Lung (tissue), 12 donors: ENCODE data around the gene FOXA2. TPM values are rescaled to one million over a fixed set of nuclear protein-coding genes. Genes with fewer than 3 reads are reported as not detected.

Experiments
- ATAC-seq: fragments of 200-7000 bp; cut with Tn5 transposase; one replicate; pipeline ENCODE4 v1.9.1; 2020; ENCODE audit warnings: moderate number of reproducible peaks; ENCODE audit not compliant: insufficient read depth, low FRiP score
- DNase-seq, 3 donors: peaks; one replicate each; pipeline ENCODE4 v3.0.0-alpha.2; 2013 to 2017
- H3K27ac ChIP-seq, 2 donors: one replicate each; pipeline ENCODE4 v1.5.1; 2013; ENCODE audit warnings: mild to moderate bottlenecking in 2 of 2, moderate library complexity in 2 of 2, control low read depth in 1 of 2, inconsistent platforms in 1 of 2, low read depth in 1 of 2, low read length in 1 of 2
- H3K27me3 ChIP-seq, 3 donors: one replicate each; pipeline ENCODE4 v1.5.1; 2013; ENCODE audit warnings: low read length in 2 of 3; ENCODE audit not compliant: control insufficient read depth in 3 of 3, insufficient read depth in 3 of 3
- H3K36me3 ChIP-seq, 4 donors: one replicate each; pipeline ENCODE4 v1.5.1; 2013; ENCODE audit warnings: low read length in 4 of 4, mild to moderate bottlenecking in 1 of 4, moderate library complexity in 1 of 4; ENCODE audit not compliant: control insufficient read depth in 4 of 4, insufficient read depth in 4 of 4
- H3K4me1 ChIP-seq, 5 donors: one replicate each; pipeline ENCODE4 v1.5.1; 2013; ENCODE audit warnings: low read length in 5 of 5, mild to moderate bottlenecking in 2 of 5, moderate library complexity in 1 of 5; ENCODE audit not compliant: control insufficient read depth in 5 of 5, insufficient read depth in 5 of 5
- H3K4me3 ChIP-seq: one replicate; pipeline ENCODE4 v1.5.1; 2013; ENCODE audit warnings: mild to moderate bottlenecking, control low read depth, moderate library complexity
- H3K9ac ChIP-seq, 2 donors: one replicate each; pipeline ENCODE4 v1.5.1; 2013; ENCODE audit warnings: low read length in 2 of 2, control low read depth in 1 of 2; ENCODE audit not compliant: insufficient read depth in 1 of 2
- H3K9me3 ChIP-seq, 4 donors: one replicate each; pipeline ENCODE4 v1.5.1; 2013; ENCODE audit warnings: low read length in 3 of 4, mild to moderate bottlenecking in 1 of 4, moderate library complexity in 1 of 4; ENCODE audit not compliant: control insufficient read depth in 4 of 4, insufficient read depth in 3 of 4
- CTCF ChIP-seq: IDR thresholded peaks from 2 replicates; pipeline ENCODE4 v1.5.1; 2012; ENCODE audit warnings: mild to moderate bottlenecking; ENCODE audit errors: control extremely low read depth, extremely low read depth
- WGBS, 2 donors: extraction: QIAGEN DNeasy Blood & Tissue Kit; methylation state at CpG; one replicate each; pipeline ENCODE4 v1.1.7; 2013; 5-methylcytosine and 5-hydroxymethylcytosine counted together
- polyA plus RNA-seq, 2 donors: library from polyadenylated mRNA; stranded (reverse); fragments of 200-250 nt; gene quantifications; one replicate each; pipeline ENCODE4 v1.2.1, GENCODE V29; 2013
- total RNA-seq, 2 donors: library from RNA; depleted of rRNA in 1 of 2; stranded (reverse); fragments of >200 nt in 1 of 2; gene quantifications; one replicate each; pipeline ENCODE4 v1.2.1, GENCODE V29; 2014 to 2021
- donor health status: control.
- donor health status: control.
- donor health status: Bipolar disorder and iron deficiency.
- donor health status: healthy.
- donor health status: DM: yes; HTN: yes; CAD: no.

Gene FOXA2
- total and polyA plus RNA-seq, 4 donors = 10.0 to 39.5 (median 17.6) TPM

- DNase-seq (no peak), ATAC-seq (no peak)
- Histone ChIP-seq H3K27ac (peak overlapping the region in 1 of 2 donors; percentile 17), H3K9me3 (peaks cover 0 to 8% (median 0%) of the 10 kb centered on the region in 4 donors), H3K27me3 (peaks cover 0 to 87% (median 87%) of the 10 kb centered on the region in 3 donors), H3K9ac (no peak overlapping the region), H3K4me3 (no peak overlapping the region), H3K4me1 (peaks cover 0 to 8% (median 0%) of the 10 kb centered on the region in 5 donors), H3K36me3 (no peaks in the 10 kb centered on the region)
- 20 to 24% methylated on average over 3 of the region's 3 CpGs for whole genome bisulfite sequencing, 2 donors
- no peak for TF ChIP-seq CTCF
Measured at GRCh38 chr20:22572023-22572422, 12.3 kb downstream of the FOXA2 start.

- 11 to 16% methylated on average over 11 of the region's 11 CpGs for WGBS, 2 donors
- H3K9me3 ChIP-seq = peaks cover 0 to 5% (median 0%) of the 10 kb centered on the region in 4 donors
- peak overlapping the region in 1 of 2 donors; percentile 32 for H3K27ac ChIP-seq
- DNase-seq (peak in 1 of 3 donors; percentile 20), ATAC-seq (no peak)
- no peak overlapping the region for H3K4me3 ChIP-seq
- H3K4me1 ChIP-seq = peaks cover 0 to 8% (median 0%) of the 10 kb centered on the region in 5 donors
- peaks cover 0 to 87% (median 77%) of the 10 kb centered on the region in 3 donors for H3K27me3 ChIP-seq
- TF ChIP-seq CTCF = no peak
- peak overlapping the region; percentile 46 to 67 for H3K9ac ChIP-seq
- H3K36me3 ChIP-seq = no peaks in the 10 kb centered on the region
Measured at GRCh38 chr20:22569353-22569752, 15.0 kb downstream of the FOXA2 start.

- Histone ChIP-seq H3K36me3 (no peaks in the 10 kb centered on the region), H3K9ac (peak overlapping the region; percentile 46 to 67), H3K4me1 (peaks cover 0 to 8% (median 0%) of the 10 kb centered on the region in 5 donors), H3K9me3 (peaks cover 0 to 7% (median 0%) of the 10 kb centered on the region in 4 donors), H3K4me3 (no peak overlapping the region), H3K27ac (peak overlapping the region in 1 of 2 donors; percentile 91), H3K27me3 (peaks cover 0 to 89% (median 77%) of the 10 kb centered on the region in 3 donors)
- DNase-seq = peak in 1 of 3 donors; percentile 13
- 2 to 3% methylated on average over 26 to 31 of the region's 31 CpGs for WGBS, 2 donors
- no peak for TF ChIP-seq CTCF
- peak; percentile 32 for ATAC-seq
Measured at GRCh38 chr20:22568872-22569344, 15.5 kb downstream of the FOXA2 start.
